Raji (cell line): ENCODE measurements around the gene LRRC10B.

Source experiments
- POLR2A ChIP-seq: IDR thresholded peaks from 2 replicates; pipeline ENCODE4 v1.6.1; 2011; ENCODE audit warnings: low read depth, low read length, control low read depth; ENCODE audit not compliant: insufficient read depth

LRRC10B gene

DNA sequence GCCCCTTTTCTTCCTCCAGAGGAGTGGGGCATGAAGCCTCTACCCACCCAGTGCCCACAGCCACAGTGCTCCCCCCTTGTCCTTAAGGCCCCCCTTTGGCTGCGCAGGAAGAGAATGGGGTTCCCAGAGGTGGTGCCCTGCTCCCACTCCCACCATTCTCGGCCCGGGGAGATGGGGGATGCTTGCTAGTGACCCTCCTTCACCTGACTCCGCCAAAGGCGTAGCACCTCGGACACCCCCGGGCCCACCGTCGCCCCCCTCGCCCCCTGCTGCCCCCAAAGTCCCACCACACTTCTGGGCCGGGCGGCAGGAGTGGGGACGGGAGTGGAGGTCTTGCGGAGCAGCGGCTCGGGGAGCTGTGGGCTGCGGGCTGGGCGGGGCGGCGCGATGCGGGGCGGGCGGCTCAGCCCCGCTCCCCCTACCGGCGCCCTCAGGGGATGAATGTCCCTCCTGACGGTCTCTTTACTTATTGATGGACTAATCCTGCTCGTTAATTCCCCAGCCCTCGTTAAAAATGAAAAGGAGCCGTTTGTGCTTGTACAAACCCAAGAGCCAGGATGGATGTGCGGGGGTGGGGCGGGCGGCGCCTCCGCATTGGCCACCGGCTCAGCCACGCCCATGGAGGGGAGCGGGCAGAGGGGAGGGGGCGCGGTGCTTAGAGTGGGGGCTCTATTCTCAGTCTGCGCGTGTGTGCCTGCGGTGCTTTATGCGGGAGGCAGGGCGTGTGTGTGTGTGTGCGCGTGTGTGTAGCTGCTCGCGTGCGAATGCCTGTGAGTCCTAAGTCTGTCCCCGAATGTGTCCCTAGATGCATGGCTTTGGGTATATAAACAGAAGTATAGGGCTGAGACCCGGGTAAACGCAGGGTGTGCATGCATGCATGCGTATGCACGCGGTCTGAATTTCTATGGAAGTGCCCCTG lies 46.8 kb downstream of the LRRC10B start:
- TF ChIP-seq POLR2A: no peak

GRCh38 chr11:61555978-61556377 lies 47.4 kb downstream of the LRRC10B start:
- TF ChIP-seq POLR2A: no peak

GRCh38 chr11:61556621-61557020 lies 48.1 kb downstream of the LRRC10B start:
- TF ChIP-seq POLR2A: no peak
